Endothelial cell (in vitro differentiated cells): ENCODE data around the gene PLEKHF1. TPM values are rescaled to one million over a fixed set of nuclear protein-coding genes. Genes with fewer than 3 reads are reported as not detected.
"Not testable (repeated sequence)": the region's sequence is repeated elsewhere in the genome, so short reads cannot be mapped to it uniquely, and the experiment has no call there.

Experiments used
- DNase-seq: peaks from one replicate; pipeline ENCODE4 v3.0.0; 2021; ENCODE audit warnings: low spot score
- H3K27ac Mint-ChIP-seq: one replicate; pipeline ENCODE4 v1.8.0; 2021; ENCODE audit warnings: mixed read lengths, inconsistent platforms; ENCODE audit not compliant: unreplicated experiment
- H3K27me3 Mint-ChIP-seq: one replicate; pipeline ENCODE4 v1.8.0; 2021; ENCODE audit warnings: mild to moderate bottlenecking, moderate library complexity, mixed read lengths, inconsistent platforms; ENCODE audit not compliant: unreplicated experiment
- H3K36me3 Mint-ChIP-seq: one replicate; pipeline ENCODE4 v1.8.0; 2021; ENCODE audit warnings: mild to moderate bottlenecking, low read depth, mixed read lengths, inconsistent platforms; ENCODE audit not compliant: unreplicated experiment
- H3K4me1 Mint-ChIP-seq: one replicate; pipeline ENCODE4 v1.8.0; 2021; ENCODE audit warnings: mild to moderate bottlenecking, mixed read lengths, inconsistent platforms; ENCODE audit not compliant: unreplicated experiment
- H3K4me3 Mint-ChIP-seq: one replicate; pipeline ENCODE4 v1.8.0; 2021; ENCODE audit warnings: mild to moderate bottlenecking, mixed read lengths, inconsistent platforms; ENCODE audit not compliant: unreplicated experiment
- H3K9me3 Mint-ChIP-seq: one replicate; pipeline ENCODE4 v1.8.0; 2021; ENCODE audit warnings: mixed read lengths, inconsistent platforms; ENCODE audit not compliant: unreplicated experiment
- CTCF ChIP-seq: fragments of 200-600 bp; sonication (generic); IDR thresholded peaks from one replicate; pipeline ENCODE4 v1.5.0; 2021; ENCODE audit warnings: antibody characterized with exemption; ENCODE audit not compliant: unreplicated experiment
- total RNA-seq: library from RNA; stranded (reverse); fragmentation: NEBNext Ultra II Directional; extraction: Animal tissue kit (Norgen Biotek cat#: 25700); gene quantifications from one replicate; pipeline ENCODE4 v1.2.1, GENCODE V29; 2021; ENCODE audit not compliant: unreplicated experiment

Gene PLEKHF1
- total RNA-seq, 1 donor from 2014 or later: 0.77 TPM

DNA sequence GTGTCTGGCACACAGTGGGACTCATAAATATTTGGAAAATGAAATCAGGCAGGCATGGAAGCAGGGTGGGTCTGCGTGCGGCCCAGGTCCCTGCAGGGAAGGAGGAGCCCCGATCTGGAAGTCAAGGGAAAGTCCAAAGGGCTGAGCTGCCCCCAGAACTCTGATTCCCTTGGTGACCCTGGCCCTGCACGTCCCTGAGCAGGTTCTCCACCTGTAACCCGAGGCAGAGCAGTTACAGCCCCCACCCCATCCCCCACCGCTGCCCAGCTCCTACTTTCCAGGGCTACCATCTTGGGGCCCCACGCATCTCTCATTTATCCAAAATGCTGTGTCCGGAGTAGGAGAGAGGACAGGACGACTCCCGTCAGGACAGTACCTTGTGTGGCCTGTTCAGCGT lies 2.1 kb downstream of the PLEKHF1 start:
- H3K4me3 Mint-ChIP-seq: peak overlapping the region; percentile 84

DNA sequence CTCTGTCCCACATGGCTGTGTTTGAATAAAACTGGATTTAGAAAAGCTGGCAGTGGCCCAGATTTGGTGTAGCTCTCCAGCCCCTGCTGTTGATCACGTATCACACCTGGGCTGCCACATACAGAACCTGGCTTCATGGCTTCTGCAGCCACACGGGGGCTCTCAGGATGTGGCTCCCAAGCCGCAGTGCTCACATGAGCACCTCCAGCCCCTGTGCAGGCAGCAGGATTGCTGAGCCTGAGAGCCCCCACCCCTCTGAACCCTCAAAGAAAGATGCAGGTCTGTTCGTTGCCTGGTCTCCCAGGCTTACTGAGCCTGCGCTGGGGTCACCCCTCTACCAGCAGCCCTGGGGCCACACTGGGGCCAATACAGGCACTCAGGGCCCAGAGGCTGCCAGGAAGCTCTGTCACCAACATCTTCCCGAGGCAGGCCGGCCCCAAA lies 2.7 kb downstream of the PLEKHF1 start:
- no peak overlapping the region for H3K27ac Mint-ChIP-seq
- no peak for DNase-seq

More for the DNA sequence above, 2.1 kb downstream of the PLEKHF1 start:
- TF ChIP-seq CTCF: no peak
- H3K9me3 Mint-ChIP-seq: no peaks in the 10 kb centered on the region
- no peak for DNase-seq
- H3K36me3 Mint-ChIP-seq: peaks cover 3% of the 10 kb centered on the region
- no peak overlapping the region for H3K27ac Mint-ChIP-seq
- H3K4me1 Mint-ChIP-seq: peaks cover 12% of the 10 kb centered on the region
- H3K27me3 Mint-ChIP-seq: peaks cover 19% of the 10 kb centered on the region

GRCh38 chr19:29668746-29669609 lies 3.7 kb downstream of the PLEKHF1 start:
- Mint-ChIP-seq H3K4me1 (peaks cover 12% of the 10 kb centered on the region), H3K9me3 (no peaks in the 10 kb centered on the region), H3K27me3 (peaks cover 19% of the 10 kb centered on the region), H3K4me3 (no peak overlapping the region), H3K36me3 (peaks cover 3% of the 10 kb centered on the region), H3K27ac (no peak overlapping the region)
- TF ChIP-seq CTCF: no peak
- no peak for DNase-seq

More for the DNA sequence above, 2.7 kb downstream of the PLEKHF1 start:
- no peak for TF ChIP-seq CTCF
- Mint-ChIP-seq H3K9me3 (no peaks in the 10 kb centered on the region), H3K4me1 (peaks cover 12% of the 10 kb centered on the region), H3K27me3 (peaks cover 21% of the 10 kb centered on the region), H3K4me3 (no peak overlapping the region), H3K36me3 (peaks cover 3% of the 10 kb centered on the region)

GRCh38 chr19:29670255-29670654 lies 5.0 kb downstream of the PLEKHF1 start:
- no peaks in the 10 kb centered on the region for H3K9me3 Mint-ChIP-seq
- peaks cover 8% of the 10 kb centered on the region for H3K4me1 Mint-ChIP-seq
- no peak overlapping the region for H3K27ac Mint-ChIP-seq
- H3K27me3 Mint-ChIP-seq: peaks cover 16% of the 10 kb centered on the region
- no peak for TF ChIP-seq CTCF
- DNase-seq: no peak
- H3K36me3 Mint-ChIP-seq: peaks cover 3% of the 10 kb centered on the region
- H3K4me3 Mint-ChIP-seq: no peak overlapping the region

DNA sequence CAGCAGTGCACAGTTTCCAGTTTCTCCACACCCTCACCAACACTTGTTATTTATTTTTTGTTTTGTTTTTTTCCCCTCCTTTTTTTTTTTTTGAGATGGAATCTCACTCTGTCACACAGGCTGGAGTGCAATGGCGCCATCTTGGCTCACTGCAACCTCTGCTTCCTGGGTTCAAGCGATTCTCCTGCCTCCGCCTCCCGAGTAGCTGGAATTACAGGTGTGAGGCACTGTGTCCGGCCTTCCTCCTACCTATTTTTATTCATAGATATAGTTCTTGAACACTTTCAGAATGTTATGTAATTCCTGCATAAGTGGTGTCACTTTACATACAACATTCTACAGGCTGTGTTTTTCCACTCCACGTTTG lies 5.7 kb downstream of the PLEKHF1 start:
- not testable (repeated sequence) for H3K4me3 Mint-ChIP-seq, H3K36me3 Mint-ChIP-seq, DNase-seq, H3K27ac Mint-ChIP-seq, H3K4me1 Mint-ChIP-seq, H3K9me3 Mint-ChIP-seq
- H3K27me3 Mint-ChIP-seq: peaks cover 16% of the 10 kb centered on the region
